ENCODE results near the gene CBLL2.

CBLL2 gene

DNA sequence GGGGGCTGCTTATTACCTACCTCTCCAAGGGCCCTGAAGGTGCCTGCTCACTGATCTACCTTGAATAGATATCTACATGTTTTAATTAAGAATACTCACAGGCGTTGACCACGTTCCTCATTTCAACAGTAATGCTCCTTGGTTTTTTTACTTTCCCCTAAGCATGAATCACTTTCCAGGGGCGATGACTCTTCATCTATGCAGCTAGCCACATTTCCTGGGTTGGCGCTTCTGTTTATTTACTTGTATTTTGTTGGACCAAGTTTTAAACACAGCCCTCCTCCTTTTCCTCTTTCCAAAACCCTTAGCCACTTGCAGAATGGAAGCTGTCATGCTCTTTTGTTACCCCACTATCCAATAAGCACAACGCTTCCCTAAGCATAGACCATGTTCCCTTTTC lies 50.8 kb downstream of the CBLL2 start:
- no peak overlapping the region for H3K27ac ChIP-seq (ENCODE audit: insufficient read depth, low read length, poor library complexity, severe bottlenecking)
- no peaks in the 10 kb centered on the region for H3K27me3 ChIP-seq (replicated peaks; ENCODE audit: control insufficient read depth, insufficient read depth, low read length, poor library complexity, severe bottlenecking)
- no peak for DNase-seq
- no peaks in the 10 kb centered on the region for H3K4me1 ChIP-seq (ENCODE audit: control insufficient read depth, insufficient read depth, low read length, poor library complexity, severe bottlenecking)
- H3K4me3 ChIP-seq (ENCODE audit: insufficient read depth, low read depth, low read length, poor library complexity, severe bottlenecking) = no peak overlapping the region
- no peaks in the 10 kb centered on the region for H3K9me3 ChIP-seq (ENCODE audit: control insufficient read depth, low read length)
- H3K36me3 ChIP-seq (ENCODE audit: control insufficient read depth, insufficient read depth, low read length) = no peaks in the 10 kb centered on the region
